ENCODE results near the gene PRAMEF4.
"Not testable (repeated sequence)": the region's sequence is repeated elsewhere in the genome, so short reads cannot be mapped to it uniquely, and the experiment has no call there.

The PRAMEF4 gene

DNA sequence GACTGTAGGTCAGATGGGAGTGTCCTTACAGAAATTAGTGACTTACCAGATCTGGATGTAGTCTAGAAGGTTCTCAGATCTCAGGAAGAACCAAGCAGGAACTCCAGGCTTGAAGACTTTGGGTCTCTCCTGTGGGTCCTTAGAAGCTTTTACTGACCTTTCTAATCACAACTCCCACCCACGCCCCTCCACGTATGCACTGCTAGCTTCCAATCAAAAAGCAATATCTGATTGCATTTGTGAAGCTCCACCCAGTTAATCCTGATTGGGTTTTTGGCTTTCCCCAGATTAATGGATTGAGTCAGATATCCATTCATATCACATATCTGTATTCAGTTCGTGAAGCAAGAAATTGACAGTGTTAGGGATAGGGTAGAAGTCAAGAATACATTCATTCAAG is at the start of gene PRAMEF4:
PRAMEF4 (minus strand) TSS at position 101 of the 400 bp plus-strand sequence. CDS start 2,807 bp downstream, outside the sequence.
- not testable (repeated sequence) for DNase-seq

DNA sequence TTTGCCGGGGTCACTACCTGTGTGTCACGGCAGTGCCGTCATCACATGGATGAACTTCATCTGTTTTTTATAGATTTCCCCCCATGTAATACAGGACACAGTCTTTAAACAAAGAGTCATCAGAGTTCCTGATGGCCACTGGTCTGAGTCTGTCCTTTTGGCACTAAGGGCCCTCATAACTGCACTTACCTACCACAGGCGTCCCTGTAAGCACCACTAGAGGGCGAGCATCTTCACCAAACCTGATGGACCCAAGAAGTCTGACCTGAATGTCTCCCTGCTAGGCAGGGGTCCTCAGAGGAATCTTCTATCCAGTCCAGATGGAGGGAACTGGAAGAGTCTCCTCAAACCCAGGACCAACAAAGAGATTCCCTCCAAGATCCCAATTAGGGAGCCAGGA is 38.4 kb upstream of the PRAMEF4 start:
- not testable (repeated sequence) for DNase-seq

DNA sequence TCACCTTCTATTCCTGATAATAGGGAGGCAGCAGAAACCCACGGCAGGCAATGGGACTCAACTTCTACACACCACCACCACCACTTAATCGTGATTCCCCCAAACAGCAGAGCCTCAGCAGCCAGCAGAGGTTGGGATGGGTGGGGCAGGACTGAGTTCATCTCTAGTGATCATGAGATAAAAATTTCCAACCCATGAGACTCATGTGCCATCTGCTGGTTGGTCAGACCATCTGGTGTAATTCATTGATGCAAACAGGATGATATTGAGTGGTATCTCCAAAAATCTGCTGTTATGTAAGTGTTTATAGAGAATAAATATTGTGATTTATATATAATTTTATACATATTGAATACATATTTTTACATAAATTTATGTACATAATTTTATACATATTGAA is 35.7 kb upstream of the PRAMEF4 start:
- DNase-seq: not testable (repeated sequence)

DNA sequence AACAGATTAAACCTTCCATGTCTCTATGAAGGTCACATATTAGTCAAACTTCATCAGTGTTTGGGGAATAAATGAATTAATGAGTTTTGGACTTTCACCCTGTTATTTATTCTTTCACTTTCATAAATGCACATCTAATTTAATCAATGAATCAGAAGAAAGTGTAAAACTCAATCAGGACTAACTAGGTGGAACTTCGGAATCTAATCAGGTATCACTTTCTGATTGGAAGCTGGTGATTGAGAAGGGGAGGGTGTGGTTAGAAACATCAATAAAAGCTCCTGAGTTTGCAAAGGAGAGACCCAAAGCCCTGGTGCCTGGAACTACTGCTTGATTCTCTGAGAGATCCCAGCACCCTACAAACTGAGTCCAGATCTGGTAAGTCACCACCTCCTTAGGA is 30.3 kb upstream of the PRAMEF4 start, which contains the start of gene PRAMEF7:
PRAMEF7 (plus strand) TSS at position 301 of the 400 bp plus-strand sequence. CDS start 1,083 bp downstream, outside the sequence.
- DNase-seq: not testable (repeated sequence)

DNA sequence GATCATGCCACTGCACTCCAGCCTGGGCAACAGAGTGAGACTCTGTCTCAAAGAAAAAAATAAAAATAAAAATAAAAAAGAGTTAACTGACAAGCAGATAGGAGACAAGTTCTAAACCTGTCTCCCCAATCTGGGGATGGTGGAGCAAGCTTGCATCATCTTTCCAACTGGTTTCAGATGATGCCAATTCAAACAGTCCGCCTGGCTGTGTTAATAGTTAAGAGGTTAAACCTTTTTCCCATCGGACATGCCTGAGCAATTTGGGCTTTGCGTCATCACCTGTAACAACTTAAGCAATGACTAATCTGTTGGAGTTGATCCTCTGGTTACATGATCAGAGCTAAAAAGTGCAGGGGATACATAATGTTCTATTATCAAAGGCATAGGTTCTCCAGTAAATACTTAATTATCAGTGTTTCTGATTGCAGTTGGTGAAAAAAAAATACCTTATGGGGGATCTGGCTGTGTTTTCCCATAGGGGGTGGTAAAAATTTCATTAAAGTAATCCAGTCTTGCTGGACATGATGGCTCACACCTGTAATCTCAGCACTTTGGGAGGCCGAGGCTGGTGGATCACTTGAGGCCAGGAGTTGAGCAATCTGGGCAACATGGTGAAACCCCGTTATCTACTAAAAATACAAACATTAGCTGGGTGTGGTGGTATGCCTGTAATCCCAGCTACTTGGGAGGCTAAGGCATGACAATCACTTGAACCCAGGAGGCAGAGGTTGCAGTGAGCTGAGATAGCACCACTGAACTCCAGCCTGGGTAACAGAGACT is 18.0 kb upstream of the PRAMEF4 start:
- not testable (repeated sequence) for DNase-seq

DNA sequence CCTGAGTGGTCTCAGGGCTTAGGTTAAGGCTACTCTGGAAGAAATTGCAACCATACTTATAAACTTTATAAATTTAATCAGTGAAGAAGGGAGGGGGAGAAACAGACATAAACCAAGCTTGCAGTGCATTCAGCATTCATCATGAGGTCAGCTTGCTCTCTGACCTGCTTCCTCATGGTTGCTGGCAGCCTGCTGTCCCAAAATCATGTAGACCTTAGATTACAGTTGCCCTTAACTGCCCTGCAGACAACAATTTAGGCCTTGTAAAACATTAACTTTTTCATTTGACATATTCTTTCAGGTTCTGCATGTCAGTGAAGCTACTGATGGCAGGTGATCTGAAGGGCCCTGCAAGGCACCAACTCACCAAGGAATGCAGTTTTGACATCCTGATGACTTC is 13.2 kb upstream of the PRAMEF4 start:
- not testable (repeated sequence) for DNase-seq

DNA sequence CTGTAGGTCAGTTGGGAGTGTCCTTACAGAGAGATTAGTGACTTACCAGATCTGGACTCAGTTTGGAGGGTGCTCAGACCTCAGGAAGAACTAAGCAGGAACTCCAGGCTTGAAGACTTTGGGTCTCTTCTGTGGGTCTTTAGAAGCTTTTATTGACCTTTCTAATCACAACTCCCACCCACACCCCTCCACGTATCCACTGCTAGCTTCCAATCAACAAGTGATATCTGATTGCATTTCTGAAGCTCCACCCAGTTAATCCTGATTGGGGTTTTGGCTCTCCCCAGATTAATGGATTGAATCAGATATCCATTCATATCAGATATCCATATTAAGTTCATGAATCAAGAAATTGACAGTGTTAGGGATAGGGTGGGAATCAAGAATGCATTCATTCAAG is 12.2 kb upstream of the PRAMEF4 start, which contains the start of gene PRAMEF10:
PRAMEF10 (minus strand) TSS at position 101 of the 400 bp plus-strand sequence. CDS start 2,423 bp downstream, outside the sequence.
- not testable (repeated sequence) for DNase-seq

DNA sequence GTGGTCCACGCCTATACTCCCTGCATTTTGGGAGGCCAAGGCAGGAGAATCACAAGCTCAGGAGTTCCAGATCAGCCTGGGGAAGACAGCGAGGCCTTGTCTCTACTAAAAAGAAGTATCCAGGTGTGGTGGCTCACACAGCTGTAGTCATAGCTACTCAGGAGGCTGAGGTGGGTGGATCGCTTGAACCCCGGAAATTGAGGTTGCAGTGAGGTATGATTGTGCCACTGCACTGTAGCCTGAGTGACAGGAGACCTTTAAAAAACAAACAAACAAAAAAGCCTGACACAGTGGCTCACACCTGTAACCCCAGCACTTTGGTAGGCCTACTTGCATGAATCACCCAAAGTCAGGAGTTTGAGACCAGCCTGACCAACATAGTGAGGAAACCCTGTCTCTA is 7.5 kb downstream of the PRAMEF4 start:
- not testable (repeated sequence) for DNase-seq

DNA sequence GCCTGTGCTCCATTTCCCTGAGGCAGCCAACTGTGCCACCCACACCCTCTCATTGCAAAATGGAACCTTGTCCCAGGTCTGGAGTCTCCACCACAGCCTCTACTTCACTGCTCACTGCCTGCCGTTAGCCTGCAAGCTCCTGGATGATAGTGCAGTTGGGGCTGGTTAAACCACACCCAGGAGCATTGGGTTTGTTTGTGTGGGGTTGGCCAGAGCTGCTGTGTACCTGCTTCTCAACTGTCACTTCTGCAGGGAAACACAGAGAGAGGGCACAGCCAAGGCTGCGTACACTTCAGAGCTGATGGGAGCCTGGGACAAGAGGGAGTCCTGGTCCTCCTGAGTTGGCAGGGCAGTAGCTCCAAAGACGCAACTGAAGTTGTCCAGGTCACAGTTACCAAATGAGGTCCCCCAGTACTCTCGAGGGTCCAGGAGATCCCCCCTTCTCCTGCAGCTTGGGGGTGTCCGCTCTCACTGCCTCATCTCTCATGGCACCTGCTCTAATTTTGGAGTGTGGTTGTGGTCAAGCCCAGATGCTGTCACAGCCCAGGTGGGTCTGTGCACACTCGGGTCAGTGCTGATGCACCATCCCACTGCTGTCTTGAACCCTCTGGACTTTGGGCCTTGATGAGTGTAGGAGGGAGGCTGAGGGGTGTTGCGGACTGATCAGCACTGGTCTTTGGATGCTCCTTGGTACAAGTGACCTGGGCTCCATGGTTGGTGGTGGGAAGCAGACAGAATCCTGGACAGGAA is 22.7 kb downstream of the PRAMEF4 start:
- not testable (repeated sequence) for DNase-seq

DNA sequence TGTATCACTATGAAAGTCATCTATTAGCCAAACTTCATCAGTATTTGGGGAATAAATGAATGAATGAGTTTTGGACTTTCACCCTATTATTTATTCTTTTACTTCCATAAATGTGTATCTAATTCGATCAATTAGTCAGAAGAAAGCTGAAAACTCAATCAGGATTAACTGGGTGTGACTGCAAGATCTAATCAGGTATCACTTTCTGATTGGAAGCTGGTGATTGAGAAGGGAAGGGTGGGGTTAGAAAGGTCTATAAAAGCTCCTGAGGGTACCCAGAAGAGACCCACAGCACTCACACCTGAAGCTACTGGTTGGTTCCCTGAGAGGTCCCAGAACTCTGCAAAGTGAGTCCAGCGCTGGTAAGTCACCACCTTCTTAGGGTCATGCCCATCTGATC is 29.2 kb downstream of the PRAMEF4 start, which contains the start of gene PRAMEF2:
PRAMEF2 (plus strand) TSS at position 301 of the 400 bp plus-strand sequence. CDS start 1,924 bp downstream, outside the sequence.
- not testable (repeated sequence) for DNase-seq

DNA sequence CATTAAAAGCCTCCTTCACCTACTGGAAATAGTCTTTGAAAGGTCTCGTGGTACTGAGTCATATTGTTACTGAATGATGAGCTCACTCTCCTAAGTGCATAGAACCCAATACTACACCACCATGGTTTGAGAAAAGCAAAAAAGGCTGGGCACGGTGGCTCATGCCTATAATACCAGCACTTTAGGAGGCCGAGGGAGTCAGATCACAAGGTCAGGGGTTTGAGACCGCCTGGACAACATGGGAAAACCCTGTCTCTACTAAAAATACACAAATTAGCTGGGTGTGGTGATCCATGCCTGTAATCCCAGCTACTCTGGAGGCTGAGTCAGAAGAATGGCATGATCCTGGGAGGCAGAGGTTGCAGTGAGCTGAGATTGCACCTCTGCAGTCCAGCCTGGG is 34.2 kb downstream of the PRAMEF4 start:
- DNase-seq: no peak

DNA sequence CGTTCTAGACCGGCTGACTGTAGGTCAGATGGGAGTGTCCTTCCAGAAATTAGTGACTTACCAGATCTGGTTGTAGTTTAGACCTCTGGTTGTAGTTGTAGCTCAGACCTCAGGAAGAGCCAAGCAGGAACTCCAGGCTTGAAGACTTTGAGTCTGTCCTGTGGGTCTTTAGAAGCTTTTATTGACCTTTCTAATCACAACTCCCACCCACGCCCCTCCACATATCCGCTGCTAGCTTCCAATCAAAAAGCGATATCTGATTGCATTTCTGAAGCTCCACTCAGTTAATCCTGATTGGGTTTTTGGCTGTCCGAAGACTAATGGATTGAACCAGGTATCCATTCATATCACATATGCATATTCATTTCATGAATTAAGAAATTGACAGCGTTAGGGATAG is 37.4 kb downstream of the PRAMEF4 start, which contains the start of gene HNRNPCL1:
HNRNPCL1 (minus strand) TSS at position 101 of the 400 bp plus-strand sequence. CDS start 431 bp downstream, outside the sequence.
- DNase-seq: not testable (repeated sequence)

DNA sequence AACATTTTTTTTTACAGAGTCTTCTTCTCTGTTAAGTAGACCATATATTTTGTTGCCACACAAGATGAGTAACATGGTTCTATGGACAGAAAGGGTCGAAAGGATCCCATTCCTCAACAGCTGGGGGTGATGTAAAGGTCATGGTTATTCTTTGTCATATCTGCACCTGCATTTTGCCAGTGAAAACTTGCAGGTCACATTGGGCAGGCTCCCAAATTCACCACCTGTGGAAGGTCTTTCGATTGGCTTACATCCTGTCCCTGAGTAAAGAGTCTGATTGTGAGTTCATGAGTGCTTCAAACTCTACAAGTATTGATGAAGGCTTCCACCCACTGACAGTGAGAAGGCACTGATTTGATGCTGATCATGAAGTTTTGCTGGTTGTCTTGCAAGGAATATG is 52.8 kb downstream of the PRAMEF4 start:
- not testable (repeated sequence) for DNase-seq

DNA sequence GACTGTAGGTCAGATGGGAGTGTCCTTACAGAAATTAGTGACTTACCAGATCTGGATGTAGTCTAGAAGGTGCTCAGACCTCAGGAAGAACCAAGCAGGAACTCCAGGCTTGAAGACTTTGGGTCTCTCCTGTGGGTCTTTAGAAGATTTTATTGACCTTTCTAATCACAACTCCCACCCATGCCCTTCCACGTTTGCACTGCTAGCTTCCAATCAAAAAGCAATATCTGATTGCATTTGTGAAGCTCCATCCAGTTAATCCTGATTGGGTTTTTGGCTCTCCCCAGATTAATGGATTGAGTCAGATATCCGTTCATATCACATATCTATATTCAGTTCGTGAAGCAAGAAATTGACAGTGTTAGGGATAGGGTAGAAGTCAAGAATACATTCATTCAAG is 54.7 kb downstream of the PRAMEF4 start, which contains the start of gene PRAMEF11:
PRAMEF11 (minus strand) TSS at position 101 of the 400 bp plus-strand sequence. CDS start 2,621 bp downstream, outside the sequence.
- DNase-seq: not testable (repeated sequence)
